ENCODE data around the gene HOMER2.

The HOMER2 gene

DNA sequence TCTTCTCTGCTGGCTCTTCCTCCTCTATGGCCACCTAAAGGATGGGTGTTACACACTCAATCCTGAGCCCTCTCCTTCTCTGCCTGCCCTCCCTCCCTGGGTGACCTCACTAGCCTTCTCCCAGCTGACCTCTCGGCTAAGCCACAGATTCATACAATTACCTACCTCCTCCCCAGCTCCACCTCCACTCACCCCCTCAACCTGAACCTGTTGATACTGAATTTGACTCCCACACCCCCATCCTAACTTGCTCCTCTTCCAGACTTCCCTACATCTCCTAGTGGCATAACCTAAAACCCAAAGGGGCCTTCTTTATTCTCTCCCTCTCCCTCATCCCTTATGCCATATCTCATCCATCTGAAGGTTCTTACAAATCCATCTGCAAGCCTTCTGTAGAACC lies 17.1 kb downstream of the HOMER2 start:
- no peak overlapping the region for H3K4me3 ChIP-seq (replicated peaks in 1 of 2; ENCODE audit: low read depth in 2 of 2, low read length in 2 of 2)
- TF ChIP-seq, protein P1, sequence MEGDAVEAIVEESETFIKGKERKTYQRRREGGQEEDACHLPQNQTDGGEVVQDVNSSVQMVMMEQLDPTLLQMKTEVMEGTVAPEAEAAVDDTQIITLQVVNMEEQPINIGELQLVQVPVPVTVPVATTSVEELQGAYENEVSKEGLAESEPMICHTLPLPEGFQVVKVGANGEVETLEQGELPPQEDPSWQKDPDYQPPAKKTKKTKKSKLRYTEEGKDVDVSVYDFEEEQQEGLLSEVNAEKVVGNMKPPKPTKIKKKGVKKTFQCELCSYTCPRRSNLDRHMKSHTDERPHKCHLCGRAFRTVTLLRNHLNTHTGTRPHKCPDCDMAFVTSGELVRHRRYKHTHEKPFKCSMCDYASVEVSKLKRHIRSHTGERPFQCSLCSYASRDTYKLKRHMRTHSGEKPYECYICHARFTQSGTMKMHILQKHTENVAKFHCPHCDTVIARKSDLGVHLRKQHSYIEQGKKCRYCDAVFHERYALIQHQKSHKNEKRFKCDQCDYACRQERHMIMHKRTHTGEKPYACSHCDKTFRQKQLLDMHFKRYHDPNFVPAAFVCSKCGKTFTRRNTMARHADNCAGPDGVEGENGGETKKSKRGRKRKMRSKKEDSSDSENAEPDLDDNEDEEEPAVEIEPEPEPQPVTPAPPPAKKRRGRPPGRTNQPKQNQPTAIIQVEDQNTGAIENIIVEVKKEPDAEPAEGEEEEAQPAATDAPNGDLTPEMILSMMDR (IDR thresholded peaks at IDR 0.05; ENCODE audit: low read depth, low read length), result no peak
- DNase-seq (ENCODE audit: low read depth in 2 of 2), result no peak

DNA sequence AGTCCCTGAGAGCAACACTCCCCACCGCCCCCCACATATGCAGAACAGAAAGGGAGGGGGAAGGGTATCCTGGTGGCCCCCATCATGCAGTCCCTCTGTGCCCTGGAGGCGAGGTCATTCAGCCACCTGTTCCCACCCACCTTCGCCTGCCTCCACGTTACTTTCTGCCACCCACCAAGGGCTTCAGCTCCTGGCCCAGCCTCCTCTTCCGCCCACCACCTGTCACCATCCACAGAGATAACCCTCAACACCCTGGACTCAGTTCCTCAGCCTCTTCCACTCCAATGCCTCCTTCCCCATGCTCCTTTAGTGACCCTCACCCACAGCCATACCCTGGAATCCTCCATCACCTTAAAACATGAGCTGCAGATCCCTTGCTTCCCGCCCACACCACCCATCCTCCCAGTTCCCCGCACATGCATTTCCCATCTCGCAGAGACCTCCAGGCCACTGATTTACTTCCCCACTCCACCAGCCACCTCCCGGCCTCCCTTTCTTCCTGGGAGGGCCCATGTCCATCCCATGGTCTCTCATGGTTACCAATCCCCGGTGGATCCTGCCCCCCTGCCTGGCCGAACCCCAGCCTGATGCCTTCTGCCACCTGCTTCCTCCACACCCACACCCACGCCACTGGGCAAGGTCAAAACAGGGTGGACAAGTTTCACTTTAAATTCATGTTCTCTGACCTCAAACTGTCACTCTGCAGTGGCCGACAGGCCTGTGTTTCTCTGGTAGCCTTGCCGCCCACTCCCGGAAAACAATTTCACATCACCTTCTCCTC lies 18.2 kb downstream of the HOMER2 start:
- H3K4me3 ChIP-seq (replicated peaks in 1 of 2; ENCODE audit: low read depth in 2 of 2, low read length in 2 of 2), result no peak overlapping the region
- DNase-seq (ENCODE audit: low read depth in 2 of 2), result no peak
- TF ChIP-seq, protein P1 (IDR thresholded peaks at IDR 0.05; ENCODE audit: low read depth, low read length), result no peak

DNA sequence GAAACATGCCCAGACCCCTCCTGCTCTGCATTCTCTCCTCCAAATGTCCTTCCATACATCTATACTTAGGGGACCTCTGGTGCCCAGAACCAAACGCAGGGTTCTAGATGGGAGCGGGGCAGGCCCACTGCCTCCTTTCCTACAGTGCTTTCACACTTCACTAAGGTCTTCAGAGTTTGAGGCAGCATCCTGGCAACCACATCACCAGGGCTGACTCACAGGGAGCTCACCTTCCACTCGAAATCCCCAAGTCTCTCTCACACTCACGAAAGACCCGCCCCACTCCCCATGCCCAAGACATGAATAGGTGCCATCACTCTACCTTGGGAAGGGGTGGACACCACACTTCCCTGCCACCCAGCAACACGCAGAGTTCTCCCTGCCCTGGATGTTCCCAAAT lies 18.9 kb downstream of the HOMER2 start:
- TF ChIP-seq, protein P1 (IDR thresholded peaks at IDR 0.05; ENCODE audit: low read depth, low read length), result no peak
- DNase-seq (ENCODE audit: low read depth in 2 of 2), result no peak
- no peak overlapping the region for H3K4me3 ChIP-seq (replicated peaks in 1 of 2; ENCODE audit: low read depth in 2 of 2, low read length in 2 of 2)

DNA sequence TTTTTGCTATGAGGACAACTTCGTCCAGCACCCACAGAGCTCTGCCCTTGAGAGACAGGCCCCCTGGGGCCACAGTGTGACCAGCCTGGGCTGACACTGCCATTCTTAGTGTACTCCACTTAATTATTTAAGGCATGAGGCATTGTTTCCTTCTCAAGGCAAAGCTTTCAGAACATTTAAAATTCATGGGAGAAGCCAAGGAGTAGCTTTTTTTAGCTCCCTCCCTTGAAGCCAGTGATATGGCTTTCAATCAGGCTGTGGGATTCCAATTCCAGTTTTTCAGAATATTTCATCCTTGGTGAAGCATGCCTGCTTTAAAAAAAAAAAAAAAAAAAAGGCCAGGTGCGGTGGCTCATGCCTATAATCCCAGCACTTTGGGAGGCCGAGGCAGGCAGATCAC lies 21.3 kb downstream of the HOMER2 start:
- no peak overlapping the region for H3K4me3 ChIP-seq (replicated peaks in 1 of 2; ENCODE audit: low read depth in 2 of 2, low read length in 2 of 2)
- no peak for DNase-seq (ENCODE audit: low read depth in 2 of 2)
- TF ChIP-seq, protein P1 (IDR thresholded peaks at IDR 0.05; ENCODE audit: low read depth, low read length), result no peak

DNA sequence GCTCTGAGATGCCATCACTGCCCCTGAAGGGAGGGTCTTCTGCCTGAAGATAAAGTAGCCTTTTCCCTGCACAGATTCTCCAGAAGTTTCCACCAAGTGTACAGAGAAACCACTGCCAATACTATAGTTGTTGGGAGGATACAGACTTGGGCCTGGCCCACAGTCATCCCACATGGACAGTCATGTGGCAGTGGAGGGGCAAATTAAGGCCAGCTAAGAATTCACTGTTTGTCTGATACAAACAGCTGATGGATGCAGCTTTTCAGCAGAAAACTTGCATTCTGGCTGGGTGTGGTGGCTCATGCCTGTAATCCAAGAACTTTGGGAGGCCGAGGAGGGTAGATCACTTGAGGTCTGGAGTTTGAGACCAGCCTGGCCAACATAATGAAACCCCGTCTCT lies 22.1 kb downstream of the HOMER2 start:
- DNase-seq (ENCODE audit: low read depth in 2 of 2), result no peak
- TF ChIP-seq, protein P1 (IDR thresholded peaks at IDR 0.05; ENCODE audit: low read depth, low read length), result no peak

DNA sequence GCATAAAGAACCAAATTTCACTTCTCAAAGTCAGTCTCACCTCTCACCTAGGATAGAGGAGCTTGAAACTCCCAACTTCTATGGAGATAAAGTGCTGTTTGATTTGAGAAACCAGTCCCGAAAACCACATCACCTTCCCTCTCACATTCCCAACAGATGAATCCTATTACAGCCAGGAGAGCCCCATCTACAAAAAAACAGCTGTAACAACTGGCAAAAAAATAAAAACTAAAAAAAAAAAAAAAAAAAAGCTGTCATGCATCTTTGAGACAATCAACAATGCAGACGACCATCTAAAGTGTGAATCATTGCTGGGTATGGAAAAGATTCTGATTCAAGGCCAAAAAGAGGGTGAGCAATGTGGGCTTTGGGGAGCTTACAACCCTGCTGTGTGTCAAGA lies 23.8 kb downstream of the HOMER2 start:
- TF ChIP-seq, protein P1 (IDR thresholded peaks at IDR 0.05; ENCODE audit: low read depth, low read length), result no peak
- DNase-seq (ENCODE audit: low read depth in 2 of 2), result no peak
- H3K4me3 ChIP-seq (replicated peaks in 1 of 2; ENCODE audit: low read depth in 2 of 2, low read length in 2 of 2), result no peak overlapping the region

More for the DNA sequence above, 22.1 kb downstream of the HOMER2 start:
- H3K4me3 ChIP-seq (replicated peaks in 1 of 2; ENCODE audit: low read depth in 2 of 2, low read length in 2 of 2), result no peak overlapping the region

DNA sequence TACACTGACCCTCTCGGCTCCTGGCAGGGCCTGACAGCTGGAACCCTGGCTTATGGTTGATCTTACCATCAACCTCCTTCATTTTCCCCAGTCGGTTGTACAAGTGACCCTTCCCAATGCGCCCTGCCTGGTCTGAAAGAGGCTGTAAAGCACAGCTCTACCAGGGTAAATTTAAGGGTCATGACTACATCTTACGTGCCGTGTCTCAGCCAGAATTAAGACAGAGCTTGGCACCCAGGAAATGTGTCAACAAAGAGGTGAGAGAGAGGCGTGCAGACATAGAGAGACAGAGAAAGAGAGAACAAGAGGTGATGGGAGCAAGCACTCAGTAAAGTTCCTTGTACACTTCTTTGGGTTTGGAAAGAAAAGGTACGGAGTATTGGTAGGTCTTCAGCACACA lies 28.8 kb downstream of the HOMER2 start:
- TF ChIP-seq, protein P1 (IDR thresholded peaks at IDR 0.05; ENCODE audit: low read depth, low read length), result no peak
- H3K4me3 ChIP-seq (replicated peaks in 1 of 2; ENCODE audit: low read depth in 2 of 2, low read length in 2 of 2), result no peak overlapping the region

More for the DNA sequence above, 28.8 kb downstream of the HOMER2 start:
- no peak for DNase-seq (ENCODE audit: low read depth in 2 of 2)

All from cardiac fibroblast (primary cell).